Loucy (cell line): ENCODE measurements around the gene SLC39A11.

Experiments
- H2AFZ ChIP-seq: fragments of 200-600 bp; sonication (generic); 2 replicates; pipeline ENCODE4 v1.6.0; 2016; ENCODE audit warnings: antibody characterized with exemption, mild to moderate bottlenecking, low read length, moderate library complexity
- H3F3A ChIP-seq: fragments of 200-600 bp; 2 replicates; pipeline ENCODE4 v1.6.0; 2016; ENCODE audit warnings: antibody characterized with exemption, low read depth, mild to moderate bottlenecking
- H3K27me3 ChIP-seq: fragments of 200-600 bp; sonication (generic); 2 replicates; pipeline ENCODE4 v1.6.1; 2014; ENCODE audit warnings: low read length, mild to moderate bottlenecking; ENCODE audit not compliant: insufficient read depth, poor library complexity, severe bottlenecking
- H3K36me3 ChIP-seq: fragments of 200-600 bp; sonication (generic); 2 replicates; pipeline ENCODE4 v1.6.1; 2016; ENCODE audit warnings: low read length; ENCODE audit not compliant: insufficient read depth
- H3K4me1 ChIP-seq: fragments of 200-600 bp; sonication (generic); 2 replicates; pipeline ENCODE4 v1.5.1; 2014; ENCODE audit warnings: low read length, mild to moderate bottlenecking; ENCODE audit not compliant: insufficient read depth, poor library complexity, severe bottlenecking
- H3K4me2 ChIP-seq: fragments of 200-600 bp; sonication (generic); 2 replicates; pipeline ENCODE4 v1.6.0; 2014; ENCODE audit warnings: antibody characterized with exemption, low read length, low read depth, mild to moderate bottlenecking; ENCODE audit not compliant: poor library complexity, severe bottlenecking
- H3K4me3 ChIP-seq: fragments of 200-600 bp; sonication (generic); 2 replicates; pipeline ENCODE4 v1.5.1; 2014; ENCODE audit warnings: low read length, mild to moderate bottlenecking, mixed read lengths; ENCODE audit not compliant: poor library complexity, severe bottlenecking
- H3K79me2 ChIP-seq: fragments of 200-600 bp; sonication (generic); 2 replicates; pipeline ENCODE4 v1.6.1; 2014; ENCODE audit warnings: low read length; ENCODE audit not compliant: insufficient read depth
- H3K9ac ChIP-seq: fragments of 200-600 bp; sonication (generic); 2 replicates; pipeline ENCODE4 v1.6.0; 2014; ENCODE audit warnings: mild to moderate bottlenecking, low read depth, low read length, moderate library complexity; ENCODE audit not compliant: poor library complexity, severe bottlenecking
- H3K9me2 ChIP-seq: fragments of 200-600 bp; sonication (generic); replicated peaks from 2 replicates; pipeline ENCODE4 v1.6.1; 2016; ENCODE audit warnings: low read depth, low read length, mixed read lengths
- H3K9me3 ChIP-seq: fragments of 200-600 bp; sonication (generic); 2 replicates; pipeline ENCODE4 v1.6.1; 2014; ENCODE audit warnings: mild to moderate bottlenecking, antibody characterized with exemption, low read length, low read depth; ENCODE audit not compliant: insufficient read depth
- H4K20me1 ChIP-seq: fragments of 200-600 bp; sonication (generic); 2 replicates; pipeline ENCODE4 v1.6.0; 2014; ENCODE audit warnings: antibody characterized with exemption, low read length, mild to moderate bottlenecking; ENCODE audit not compliant: insufficient read depth, poor library complexity, severe bottlenecking
- CTCF ChIP-seq: fragments of 200-600 bp; sonication (generic); conservative IDR thresholded peaks from 2 replicates; pipeline ENCODE4 v1.5.1; 2014; ENCODE audit warnings: mild to moderate bottlenecking, antibody characterized with exemption, low read length
- EZH2phosphoT487 ChIP-seq: fragments of 200-600 bp; IDR thresholded peaks from 2 replicates; pipeline ENCODE4 v1.6.1; 2018; ENCODE audit warnings: antibody characterized with exemption, mild to moderate bottlenecking, moderate library complexity, borderline replicate concordance

The SLC39A11 gene

GRCh38 chr17:72790190-72790589 lies 302.3 kb downstream of the SLC39A11 start:
- no peaks in the 10 kb centered on the region; the same call in 1 of the 2 replicates for H3K36me3 ChIP-seq
- no peaks in the 10 kb centered on the region for H3F3A ChIP-seq
- no peaks in the 10 kb centered on the region for H3K79me2 ChIP-seq
- TF ChIP-seq CTCF, result no peak
- no peak for TF ChIP-seq EZH2phosphoT487
- H3K4me2 ChIP-seq, result no peak overlapping the region
- no peaks in the 10 kb centered on the region for H3K9me3 ChIP-seq
- no peak overlapping the region for H3K9ac ChIP-seq
- no peaks in the 10 kb centered on the region for H3K4me1 ChIP-seq
- H3K27me3 ChIP-seq, result no peaks in the 10 kb centered on the region
- H3K9me2 ChIP-seq, result no peaks in the 10 kb centered on the region
- no peak overlapping the region for H2AFZ ChIP-seq
- no peak overlapping the region for H3K4me3 ChIP-seq
- H4K20me1 ChIP-seq, result no peaks in the 10 kb centered on the region

GRCh38 chr17:72789711-72790110 lies 302.8 kb downstream of the SLC39A11 start:
- no peak for TF ChIP-seq CTCF
- no peak for TF ChIP-seq EZH2phosphoT487
- Histone ChIP-seq H2AFZ (no peak overlapping the region), H3K4me1 (no peaks in the 10 kb centered on the region), H3K4me2 (no peak overlapping the region), H3K79me2 (no peaks in the 10 kb centered on the region), H3K9me2 (no peaks in the 10 kb centered on the region), H3K27me3 (no peaks in the 10 kb centered on the region), H3K9me3 (no peaks in the 10 kb centered on the region), H3K36me3 (no peaks in the 10 kb centered on the region; the same call in 1 of the 2 replicates), H3F3A (no peaks in the 10 kb centered on the region), H4K20me1 (no peaks in the 10 kb centered on the region), H3K4me3 (no peak overlapping the region), H3K9ac (no peak overlapping the region)

GRCh38 chr17:72788950-72789585 lies 303.4 kb downstream of the SLC39A11 start:
- Histone ChIP-seq H4K20me1 (no peaks in the 10 kb centered on the region), H3K79me2 (no peaks in the 10 kb centered on the region), H3K4me3 (no peak overlapping the region), H3K9me2 (no peaks in the 10 kb centered on the region), H3K9ac (no peak overlapping the region), H2AFZ (no peak overlapping the region), H3F3A (no peaks in the 10 kb centered on the region), H3K4me1 (no peaks in the 10 kb centered on the region), H3K4me2 (no peak overlapping the region), H3K27me3 (no peaks in the 10 kb centered on the region), H3K36me3 (no peaks in the 10 kb centered on the region; the same call in 1 of the 2 replicates), H3K9me3 (no peaks in the 10 kb centered on the region)
- TF ChIP-seq CTCF, result no peak
- no peak for TF ChIP-seq EZH2phosphoT487
